H4 (cell line): ENCODE data around the gene KLHL33. TPM values are rescaled to one million over a fixed set of nuclear protein-coding genes. Genes with fewer than 3 reads are reported as not detected.

Source experiments
- DNase-seq: peaks from one replicate; pipeline ENCODE4 v3.0.0-alpha.2; 2015; ENCODE audit warnings: low spot score
- total RNA-seq: library from RNA; depleted of rRNA; stranded (reverse); fragments of >200 nt; shearing (Covaris generic); gene quantifications from 2 replicates; pipeline ENCODE4 v1.2.3, GENCODE V29; 2014; rRNA removed

KLHL33 gene, protein sequence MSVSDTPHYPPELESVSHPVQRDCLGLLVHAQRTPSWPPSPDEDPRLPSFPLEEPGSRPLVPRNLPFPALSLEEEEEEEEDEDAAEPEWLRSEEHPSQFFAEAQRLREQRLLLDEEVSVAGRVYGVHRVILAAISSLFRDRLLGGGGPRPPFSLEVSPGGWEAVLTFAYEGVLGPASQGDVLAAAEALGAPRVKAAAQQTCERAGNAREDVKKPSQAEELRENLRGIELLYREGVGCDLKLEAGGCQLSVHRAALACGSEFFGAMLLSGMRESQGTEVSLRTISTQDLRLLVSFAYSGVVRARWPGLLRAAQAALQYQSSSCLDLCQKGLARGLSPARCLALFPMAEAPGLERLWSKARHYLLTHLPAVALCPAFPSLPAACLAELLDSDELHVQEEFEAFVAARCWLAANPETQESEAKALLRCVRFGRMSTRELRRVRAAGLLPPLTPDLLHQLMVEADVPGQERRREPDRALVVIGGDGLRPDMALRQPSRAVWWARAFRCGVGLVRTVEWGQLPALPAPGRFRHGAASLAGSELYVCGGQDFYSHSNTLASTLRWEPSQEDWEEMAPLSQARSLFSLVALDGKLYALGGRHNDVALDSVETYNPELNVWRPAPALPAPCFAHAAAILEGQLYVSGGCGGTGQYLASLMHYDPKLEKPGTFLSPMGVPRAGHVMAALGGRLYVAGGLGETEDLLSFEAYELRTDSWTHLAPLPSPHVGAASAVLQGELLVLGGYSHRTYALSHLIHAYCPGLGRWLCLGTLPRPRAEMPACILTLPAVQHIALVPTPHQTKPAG
- total RNA-seq, result not detected in 2 replicates

DNA sequence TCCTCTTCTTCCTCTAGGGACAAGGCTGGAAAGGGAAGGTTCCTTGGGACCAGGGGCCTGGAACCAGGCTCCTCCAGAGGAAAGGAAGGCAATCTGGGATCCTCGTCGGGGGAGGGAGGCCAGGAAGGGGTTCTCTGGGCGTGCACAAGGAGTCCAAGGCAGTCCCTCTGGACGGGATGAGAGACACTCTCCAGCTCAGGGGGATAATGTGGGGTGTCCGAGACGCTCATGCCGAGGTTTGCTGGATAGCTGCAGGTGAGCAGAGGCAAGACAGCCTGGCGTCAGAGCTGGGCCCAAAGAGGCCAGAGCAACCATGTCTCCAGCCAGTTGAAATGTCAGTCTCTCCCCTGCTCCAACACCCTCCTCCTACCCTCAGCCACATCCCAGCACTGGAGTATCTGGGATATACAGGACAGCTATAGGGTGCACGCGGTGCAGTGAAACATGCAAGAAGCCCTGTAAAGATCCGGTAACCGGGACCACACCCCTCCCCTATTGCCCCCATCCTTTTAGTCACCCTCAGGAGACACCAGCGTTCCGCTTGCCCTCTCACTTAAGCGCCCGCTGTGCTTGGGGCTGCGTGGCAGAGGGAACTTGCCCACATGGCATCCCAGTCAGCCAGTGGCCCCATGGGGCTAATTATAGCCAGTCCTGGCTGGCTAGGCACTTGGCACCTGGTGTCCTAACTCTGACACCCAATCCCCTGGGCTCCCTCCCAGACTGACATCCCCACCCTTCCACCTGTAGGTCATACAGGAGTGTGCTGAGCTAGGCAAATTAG lies at the start of gene KLHL33:
KLHL33 (minus strand) TSS at position 585 of the 781 bp plus-strand sequence; CDS start at position 230, 355 bp downstream.
- no peak for DNase-seq

- DNase-seq, result no peak
Observed at GRCh38 chr14:20482382-20482781, 46.4 kb upstream of the KLHL33 start.

- DNase-seq, result no peak
Observed at GRCh38 chr14:20478894-20479293, 42.9 kb upstream of the KLHL33 start.

GRCh38 chr14:20477211-20477876 lies 41.4 kb upstream of the KLHL33 start:
- peak; percentile 57 for DNase-seq

- no peak for DNase-seq
Observed at GRCh38 chr14:20476776-20477175, 40.8 kb upstream of the KLHL33 start.

DNA sequence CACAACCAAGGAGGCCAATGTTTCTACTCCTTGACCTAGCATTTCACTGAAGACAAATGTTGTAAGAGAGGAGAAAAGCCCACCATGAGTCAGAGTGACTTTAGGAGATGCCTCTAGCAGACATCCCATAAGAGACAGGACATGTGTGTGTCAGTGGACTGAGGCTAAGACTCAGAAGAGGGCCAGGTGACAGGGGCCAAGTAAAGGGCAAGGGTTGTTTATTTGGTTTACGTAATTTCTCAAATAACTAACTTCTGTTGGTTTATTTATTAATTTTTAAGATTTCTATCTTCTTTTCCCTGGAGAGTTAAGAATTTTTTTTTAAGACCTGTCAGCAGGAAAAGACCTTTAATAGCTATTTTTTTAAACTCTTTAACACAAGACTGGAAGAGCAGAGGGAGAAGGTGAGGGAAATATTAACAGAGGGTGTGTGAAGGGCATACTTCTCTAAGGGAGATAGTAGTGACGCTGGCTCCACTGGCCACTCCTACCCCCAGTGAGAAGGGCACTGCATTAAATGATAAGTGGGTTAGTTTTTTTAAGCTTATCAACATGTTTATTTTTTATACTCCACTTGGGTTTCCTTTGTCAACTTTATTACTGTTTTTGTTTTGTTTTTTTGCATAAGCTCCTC lies 36.7 kb upstream of the KLHL33 start:
- no peak for DNase-seq

GRCh38 chr14:20470603-20470901 lies 34.6 kb upstream of the KLHL33 start:
- DNase-seq, result no peak

- DNase-seq, result peak; percentile 43
Observed at GRCh38 chr14:20469890-20470602, 34.1 kb upstream of the KLHL33 start.

GRCh38 chr14:20469242-20469889 lies 33.4 kb upstream of the KLHL33 start, which contains the start of gene PNP:
Gene PNP, plus strand, starts transcription at chr14:20469406. Its CDS starts 119 bp downstream, at chr14:20469525.
- DNase-seq, result peak; percentile 82

GRCh38 chr14:20468764-20469241 lies 32.8 kb upstream of the KLHL33 start:
- DNase-seq, result no peak

DNA sequence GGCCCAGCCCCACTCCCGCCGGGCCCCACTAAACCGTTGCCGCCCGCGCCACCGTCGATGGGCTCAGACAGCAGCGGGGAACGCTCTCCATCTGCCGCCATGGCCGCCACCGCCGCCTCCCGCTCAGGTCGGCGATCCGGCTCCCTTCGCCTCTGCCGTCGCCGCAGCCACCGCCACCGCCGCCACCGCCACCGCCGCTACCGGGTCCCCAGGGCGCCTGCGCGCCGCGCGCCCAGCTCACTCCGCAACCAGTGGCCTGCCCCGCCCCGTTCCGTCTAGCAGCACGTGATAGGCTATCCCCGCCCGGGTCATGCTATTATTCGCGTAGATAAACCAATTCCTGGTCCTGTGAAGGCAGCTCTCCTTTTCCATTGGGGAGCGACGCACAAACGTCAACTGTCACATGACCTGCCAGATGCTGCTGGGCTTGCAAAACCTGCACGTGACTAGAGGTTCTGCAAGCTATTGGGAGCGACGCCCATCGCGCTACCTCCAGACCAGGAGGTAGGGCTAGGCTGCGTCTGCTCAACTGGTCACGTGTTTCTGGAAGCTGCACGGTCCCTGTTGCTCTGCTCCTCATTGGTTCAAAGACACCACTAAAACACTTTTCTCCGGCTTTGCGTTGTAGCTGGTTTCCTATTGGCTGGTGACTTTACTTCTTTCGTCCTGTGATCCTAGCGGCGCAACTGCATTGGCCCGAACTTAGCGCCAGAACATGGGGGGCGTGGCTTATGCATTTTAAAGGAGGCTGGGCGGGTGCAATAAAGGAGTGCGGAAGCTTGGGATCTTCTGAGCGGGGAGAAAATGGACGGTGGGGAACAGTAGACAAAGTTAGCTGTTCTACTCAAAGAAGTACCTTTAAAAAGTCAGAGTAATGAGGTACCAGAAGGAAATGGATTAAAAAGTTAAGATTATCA lies 25.5 kb upstream of the KLHL33 start, which contains the start of gene PIP4P1:
PIP4P1 (minus strand) TSS at position 210 of the 917 bp plus-strand sequence; CDS start at position 101, 109 bp downstream.
- DNase-seq, result peak; percentile 100

DNA sequence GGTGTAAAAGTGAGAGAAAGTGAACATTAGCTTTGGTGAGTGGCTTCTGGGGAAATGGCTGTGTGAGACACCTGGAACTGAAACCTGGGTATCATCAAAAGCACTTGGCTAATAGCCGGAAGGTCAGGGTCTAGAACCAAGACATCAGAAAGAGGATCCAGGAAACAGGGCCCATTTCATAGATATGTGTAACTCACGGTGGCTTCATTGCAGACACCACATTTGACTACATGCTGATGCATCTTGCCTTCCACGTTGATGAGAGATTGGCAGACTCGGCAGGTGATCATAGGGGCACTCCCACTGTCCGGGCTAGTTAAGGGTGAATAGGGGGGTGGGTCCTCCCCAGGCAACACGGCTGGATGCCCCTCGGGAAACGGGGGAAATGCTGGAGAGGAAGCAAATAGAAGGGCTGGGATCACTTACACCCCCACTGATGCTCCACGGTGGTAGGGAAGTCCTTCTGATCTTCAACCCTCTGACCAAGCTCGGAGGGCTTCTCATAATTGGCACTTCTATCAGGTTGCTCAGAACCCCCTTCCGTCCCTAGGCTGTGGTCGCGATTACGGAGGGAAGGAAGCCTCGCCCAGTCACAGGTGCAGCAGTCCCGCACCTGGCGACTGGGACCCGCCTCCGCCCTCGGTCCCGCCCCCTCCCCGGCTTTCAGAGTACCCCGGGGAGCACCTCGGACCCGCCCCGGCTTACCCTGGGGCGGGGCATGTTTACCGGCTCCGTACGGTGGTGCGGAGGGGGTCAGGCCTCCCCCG lies 24.7 kb upstream of the KLHL33 start:
- no peak for DNase-seq

- DNase-seq, result no peak
Observed at GRCh38 chr14:20458031-20458789, 22.2 kb upstream of the KLHL33 start.

- no peak for DNase-seq
Observed at GRCh38 chr14:20456971-20457370, 21.0 kb upstream of the KLHL33 start.

- no peak for DNase-seq
Observed at GRCh38 chr14:20455355-20456300, 19.7 kb upstream of the KLHL33 start.
